ENCODE results near the gene MIDN.

MIDN gene

DNA sequence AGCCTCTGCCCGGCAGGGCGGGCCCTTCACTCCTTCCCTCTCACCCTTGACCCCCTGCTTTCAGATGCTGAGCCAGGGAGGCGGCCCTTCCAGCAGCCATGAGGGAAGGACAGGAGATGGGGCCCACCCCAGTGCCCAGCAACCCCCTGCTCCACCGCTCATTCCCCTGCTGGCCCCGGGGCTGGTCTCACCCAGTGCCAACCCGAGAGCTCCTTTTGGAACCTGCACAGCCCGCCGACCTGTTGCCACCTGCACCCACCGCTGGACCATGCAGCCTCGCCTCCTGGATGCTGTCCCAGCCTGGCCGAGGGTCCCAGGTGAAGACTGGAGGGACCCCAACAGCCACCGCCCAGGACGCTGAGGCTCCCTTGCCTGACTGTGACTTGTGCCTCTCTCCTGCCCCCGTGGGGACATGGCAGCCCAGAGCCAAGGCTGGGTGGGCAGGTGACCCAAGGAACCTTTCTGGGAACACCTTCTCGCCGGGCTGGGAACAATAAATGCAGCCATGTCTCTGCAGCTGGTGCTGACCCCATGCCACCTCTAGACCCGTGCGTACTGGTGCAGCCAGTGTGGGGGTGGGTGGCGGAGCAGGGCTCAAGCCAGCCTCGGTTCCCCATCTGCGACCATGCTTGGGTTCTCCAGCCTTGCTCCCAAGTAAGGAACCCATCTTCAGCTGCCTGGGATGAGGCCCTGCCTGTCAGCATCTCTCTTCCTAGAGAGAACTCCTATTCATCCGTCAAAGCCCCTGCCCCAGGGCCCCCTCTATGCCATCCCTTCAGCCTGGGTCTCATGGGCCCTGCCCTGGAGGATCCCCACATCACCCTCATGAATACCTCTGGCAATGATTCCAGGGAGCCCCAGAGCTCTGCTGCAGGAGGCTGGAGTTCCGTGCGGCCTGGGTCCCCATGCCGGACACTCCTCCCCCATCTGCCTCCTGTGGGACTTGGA lies 30.6 kb downstream of the MIDN start:
- no peak for DNase-seq
- H2BK120ac ChIP-seq (ENCODE audit: insufficient read depth, low read length, poor library complexity): no peak overlapping the region
- H3K27ac ChIP-seq (ENCODE audit: low read depth, low read length): no peak overlapping the region
- no CpG with 5 or more reads among the region's 25 CpGs for WGBS (ENCODE audit: extremely low coverage, insufficient coverage, insufficient read length)
- H4K12ac ChIP-seq (ENCODE audit: low read depth, low read length): no peak overlapping the region
- peaks cover 12% of the 10 kb centered on the region for H3K79me1 ChIP-seq (ENCODE audit: low read length)
- H4K8ac ChIP-seq (ENCODE audit: low read depth, low read length): no peak overlapping the region
- H3K4ac ChIP-seq (ENCODE audit: low read depth, low read length): no peak overlapping the region
- no peaks in the 10 kb centered on the region for H3K9me3 ChIP-seq (ENCODE audit: insufficient read depth, low read depth, low read length)
- H3K9ac ChIP-seq (ENCODE audit: low read length): no peak overlapping the region
- no peak overlapping the region for H3K23ac ChIP-seq (ENCODE audit: low read length)
- H3K4me3 ChIP-seq (ENCODE audit: low read depth, low read length): peak overlapping the region; percentile 18
- no peak overlapping the region for H2AK5ac ChIP-seq (ENCODE audit: low read length)
- H2BK5ac ChIP-seq (ENCODE audit: low read depth, low read length, poor library complexity): no peak overlapping the region
- no peaks in the 10 kb centered on the region for H3K27me3 ChIP-seq (ENCODE audit: insufficient read depth, low read length)
- no peak overlapping the region for H3K18ac ChIP-seq (ENCODE audit: low read length)
- H4K91ac ChIP-seq (ENCODE audit: low read depth, low read length): no peak overlapping the region
- no peak overlapping the region for H3K14ac ChIP-seq (ENCODE audit: low read length)
- no peak overlapping the region for H2BK12ac ChIP-seq (ENCODE audit: low read length)
- peaks cover 21% of the 10 kb centered on the region in 2 experiments for H3K36me3 ChIP-seq (ENCODE audit: control insufficient read depth in 1 of 2, insufficient read depth in 2 of 2, low read length in 2 of 2)
- peaks cover 10% of the 10 kb centered on the region for H3K79me2 ChIP-seq (ENCODE audit: control insufficient read depth, insufficient read depth, low read length, poor library complexity)
- H2AFZ ChIP-seq (ENCODE audit: insufficient read depth, low read length, poor library complexity): no peak overlapping the region
- H3K4me2 ChIP-seq (ENCODE audit: low read length): no peak overlapping the region
- H3K4me1 ChIP-seq (ENCODE audit: control insufficient read depth in 1 of 2, insufficient read depth in 2 of 2, low read length in 2 of 2): peaks cover 17% of the 10 kb centered on the region in 2 experiments

DNA sequence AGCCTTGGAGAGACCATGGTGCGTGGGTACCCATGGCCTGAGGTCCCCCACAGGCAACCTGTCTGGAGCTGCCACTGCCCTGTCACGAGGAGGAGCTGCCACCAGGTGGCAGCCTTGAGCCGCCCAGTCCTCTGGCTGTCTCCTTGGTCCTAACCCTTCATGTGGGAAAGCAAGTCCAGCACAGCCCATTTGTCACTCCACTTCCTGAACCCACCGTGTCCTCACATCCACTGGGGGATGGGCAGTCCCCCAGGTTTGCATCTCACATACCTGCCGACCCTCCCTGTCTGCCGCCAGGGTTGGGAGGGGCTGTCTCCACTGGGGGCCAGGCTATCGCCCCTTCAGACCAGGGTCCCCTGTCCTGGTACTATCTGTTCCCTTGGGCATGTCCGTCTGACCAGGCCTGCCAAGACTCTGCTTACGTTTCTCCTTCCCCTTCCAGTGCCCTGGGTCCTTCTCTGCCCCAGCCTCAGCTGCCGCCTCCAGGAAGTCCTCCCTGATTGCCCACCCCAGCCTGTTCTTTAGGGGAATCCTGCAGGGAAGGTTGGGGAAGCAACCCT lies 31.5 kb downstream of the MIDN start:
- Histone ChIP-seq H4K8ac (ENCODE audit: low read depth, low read length) (no peak overlapping the region), H3K14ac (ENCODE audit: low read length) (no peak overlapping the region), H3K27me3 (ENCODE audit: insufficient read depth, low read length) (no peaks in the 10 kb centered on the region), H2BK120ac (ENCODE audit: insufficient read depth, low read length, poor library complexity) (no peak overlapping the region), H4K91ac (ENCODE audit: low read depth, low read length) (no peak overlapping the region), H3K79me2 (ENCODE audit: control insufficient read depth, insufficient read depth, low read length, poor library complexity) (peaks cover 9% of the 10 kb centered on the region), H3K23ac (ENCODE audit: low read length) (no peak overlapping the region), H3K4me1 (ENCODE audit: control insufficient read depth in 1 of 2, insufficient read depth in 2 of 2, low read length in 2 of 2) (peaks cover 8 to 12% of the 10 kb centered on the region in 2 experiments), H3K9me3 (ENCODE audit: insufficient read depth, low read depth, low read length) (no peaks in the 10 kb centered on the region), H3K79me1 (ENCODE audit: low read length) (peaks cover 11% of the 10 kb centered on the region), H2BK5ac (ENCODE audit: low read depth, low read length, poor library complexity) (no peak overlapping the region), H3K4me3 (ENCODE audit: low read depth, low read length) (no peak overlapping the region), H4K12ac (ENCODE audit: low read depth, low read length) (no peak overlapping the region), H3K4ac (ENCODE audit: low read depth, low read length) (no peak overlapping the region), H2AFZ (ENCODE audit: insufficient read depth, low read length, poor library complexity) (no peak overlapping the region), H3K4me2 (ENCODE audit: low read length) (no peak overlapping the region), H2BK12ac (ENCODE audit: low read length) (no peak overlapping the region), H3K36me3 (ENCODE audit: control insufficient read depth in 1 of 2, insufficient read depth in 2 of 2, low read length in 2 of 2) (peaks cover 12% of the 10 kb centered on the region in 2 experiments), H3K18ac (ENCODE audit: low read length) (no peak overlapping the region), H3K9ac (ENCODE audit: low read length) (no peak overlapping the region), H2AK5ac (ENCODE audit: low read length) (no peak overlapping the region), H3K27ac (ENCODE audit: low read depth, low read length) (no peak overlapping the region)
- no CpG with 5 or more reads among the region's 10 CpGs for WGBS (ENCODE audit: extremely low coverage, insufficient coverage, insufficient read length)
- DNase-seq: peak; percentile 76 to 91

DNA sequence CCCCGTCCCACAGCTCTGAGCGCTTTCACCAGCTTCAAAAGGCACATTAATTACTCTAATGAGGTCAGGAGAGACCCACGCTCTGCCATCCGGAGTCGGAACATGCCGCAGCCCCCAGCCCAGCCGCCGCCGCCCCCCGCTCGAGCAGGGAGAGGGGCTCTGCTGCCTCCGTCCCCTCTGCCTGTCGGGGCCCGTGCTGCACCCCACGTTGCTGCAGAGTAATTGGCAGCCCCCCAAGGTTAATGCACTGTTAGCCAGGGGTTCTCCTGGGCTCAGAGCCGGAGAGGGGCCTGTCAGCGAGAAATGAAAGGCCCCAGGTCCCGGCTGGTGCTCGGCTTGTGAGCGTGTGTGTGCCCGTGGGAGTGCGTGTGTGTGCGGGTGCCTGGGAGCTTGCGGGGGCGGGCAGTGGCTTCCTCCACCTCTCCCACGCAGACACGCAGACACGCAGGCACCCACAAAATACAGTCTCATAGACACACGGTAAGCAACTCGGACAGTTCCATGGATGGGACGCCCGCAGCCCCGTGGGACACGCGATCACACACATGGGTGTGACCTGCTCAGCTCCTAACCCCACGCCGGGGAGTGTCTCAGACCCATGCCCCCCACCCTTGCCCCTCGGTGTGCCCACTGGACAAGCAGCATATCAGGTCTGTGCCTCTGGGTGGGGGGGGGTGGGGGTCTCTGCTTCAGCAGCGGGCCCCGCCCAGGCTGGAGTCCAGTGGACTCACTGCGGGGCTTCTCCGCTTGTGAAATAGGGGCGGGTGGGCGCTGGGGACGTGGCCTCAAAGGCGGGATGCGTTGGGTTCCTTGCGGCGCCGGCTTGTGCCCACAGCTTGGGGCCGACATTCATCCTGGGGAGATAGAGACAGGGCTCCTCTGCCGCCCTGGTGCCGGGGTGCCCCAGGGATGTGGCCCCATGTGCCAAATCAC lies 32.5 kb downstream of the MIDN start:
- no peak overlapping the region for H3K4me3 ChIP-seq (ENCODE audit: low read depth, low read length)
- H2BK12ac ChIP-seq (ENCODE audit: low read length): no peak overlapping the region
- H3K27me3 ChIP-seq (ENCODE audit: insufficient read depth, low read length): peaks cover under 1% of the 10 kb centered on the region
- H3K27ac ChIP-seq (ENCODE audit: low read depth, low read length): no peak overlapping the region
- no peak overlapping the region for H3K14ac ChIP-seq (ENCODE audit: low read length)
- H3K4ac ChIP-seq (ENCODE audit: low read depth, low read length): no peak overlapping the region
- no peak for DNase-seq
- no peak overlapping the region for H4K12ac ChIP-seq (ENCODE audit: low read depth, low read length)
- H2AFZ ChIP-seq (ENCODE audit: insufficient read depth, low read length, poor library complexity): no peak overlapping the region
- H3K4me2 ChIP-seq (ENCODE audit: low read length): no peak overlapping the region
- H3K79me2 ChIP-seq (ENCODE audit: control insufficient read depth, insufficient read depth, low read length, poor library complexity): peaks cover 3% of the 10 kb centered on the region
- H3K9ac ChIP-seq (ENCODE audit: low read length): no peak overlapping the region
- H2BK120ac ChIP-seq (ENCODE audit: insufficient read depth, low read length, poor library complexity): no peak overlapping the region
- peaks cover 10% of the 10 kb centered on the region in 2 experiments for H3K36me3 ChIP-seq (ENCODE audit: control insufficient read depth in 1 of 2, insufficient read depth in 2 of 2, low read length in 2 of 2)
- no CpG with 5 or more reads among the region's 53 CpGs for WGBS (ENCODE audit: extremely low coverage, insufficient coverage, insufficient read length)
- H3K23ac ChIP-seq (ENCODE audit: low read length): no peak overlapping the region
- H4K91ac ChIP-seq (ENCODE audit: low read depth, low read length): no peak overlapping the region
- H2BK5ac ChIP-seq (ENCODE audit: low read depth, low read length, poor library complexity): no peak overlapping the region
- H3K79me1 ChIP-seq (ENCODE audit: low read length): peaks cover 4% of the 10 kb centered on the region
- H2AK5ac ChIP-seq (ENCODE audit: low read length): no peak overlapping the region
- no peak overlapping the region for H4K8ac ChIP-seq (ENCODE audit: low read depth, low read length)
- no peaks in the 10 kb centered on the region for H3K9me3 ChIP-seq (ENCODE audit: insufficient read depth, low read depth, low read length)
- no peak overlapping the region for H3K18ac ChIP-seq (ENCODE audit: low read length)
- peaks cover 7 to 10% of the 10 kb centered on the region in 2 experiments for H3K4me1 ChIP-seq (ENCODE audit: control insufficient read depth in 1 of 2, insufficient read depth in 2 of 2, low read length in 2 of 2)

DNA sequence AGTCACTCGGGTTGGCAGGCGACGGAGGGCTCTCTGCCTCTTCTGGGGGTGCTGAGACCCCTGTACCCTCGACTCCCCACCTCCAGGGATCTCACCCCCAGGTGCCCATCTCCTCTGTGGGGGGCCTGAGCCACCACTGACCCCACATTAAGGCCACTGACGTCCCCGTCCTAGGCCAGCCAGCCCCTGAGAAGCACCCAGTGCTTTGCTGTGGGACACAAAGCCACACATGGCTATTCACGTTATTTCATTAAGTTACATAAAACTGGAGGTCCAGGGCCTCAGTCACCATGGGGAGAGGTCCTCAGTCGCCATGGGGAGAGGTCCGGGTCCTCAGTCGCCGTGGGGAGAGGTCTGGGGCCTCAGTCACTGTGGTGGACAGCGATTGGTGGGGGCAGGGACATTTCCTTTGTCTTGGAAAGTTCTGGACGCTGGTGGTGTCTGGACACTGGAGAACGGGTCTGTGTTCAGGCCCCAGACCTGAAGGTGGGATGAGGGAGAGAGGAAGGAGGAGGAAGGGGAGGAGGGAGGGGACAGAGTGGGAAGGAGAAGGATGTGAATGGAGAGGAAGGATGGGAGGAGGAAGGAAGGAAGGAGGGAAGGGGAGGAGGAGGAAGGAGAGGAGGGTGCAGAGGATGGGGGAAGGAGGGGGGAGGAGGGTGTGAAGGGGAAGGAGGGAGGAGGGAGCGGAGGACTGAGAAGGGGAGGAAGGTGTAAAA lies 33.3 kb downstream of the MIDN start:
- no peak overlapping the region for H4K8ac ChIP-seq (ENCODE audit: low read depth, low read length)
- peaks cover 10% of the 10 kb centered on the region in 2 experiments for H3K36me3 ChIP-seq (ENCODE audit: control insufficient read depth in 1 of 2, insufficient read depth in 2 of 2, low read length in 2 of 2)
- no peak overlapping the region for H2BK120ac ChIP-seq (ENCODE audit: insufficient read depth, low read length, poor library complexity)
- H3K4me2 ChIP-seq (ENCODE audit: low read length): no peak overlapping the region
- H3K9me3 ChIP-seq (ENCODE audit: insufficient read depth, low read depth, low read length): no peaks in the 10 kb centered on the region
- no peak overlapping the region for H2BK12ac ChIP-seq (ENCODE audit: low read length)
- no peak overlapping the region for H3K14ac ChIP-seq (ENCODE audit: low read length)
- no peak overlapping the region for H3K4ac ChIP-seq (ENCODE audit: low read depth, low read length)
- WGBS (ENCODE audit: extremely low coverage, insufficient coverage, insufficient read length): 100% methylated on average over 1 of the region's 15 CpGs
- H2AK5ac ChIP-seq (ENCODE audit: low read length): no peak overlapping the region
- H3K4me3 ChIP-seq (ENCODE audit: low read depth, low read length): no peak overlapping the region
- no peak overlapping the region for H4K91ac ChIP-seq (ENCODE audit: low read depth, low read length)
- no peak overlapping the region for H3K27ac ChIP-seq (ENCODE audit: low read depth, low read length)
- H3K18ac ChIP-seq (ENCODE audit: low read length): no peak overlapping the region
- no peak overlapping the region for H2AFZ ChIP-seq (ENCODE audit: insufficient read depth, low read length, poor library complexity)
- H4K12ac ChIP-seq (ENCODE audit: low read depth, low read length): no peak overlapping the region
- H3K79me1 ChIP-seq (ENCODE audit: low read length): no peaks in the 10 kb centered on the region
- no peaks in the 10 kb centered on the region for H3K79me2 ChIP-seq (ENCODE audit: control insufficient read depth, insufficient read depth, low read length, poor library complexity)
- peaks cover under 1 to 8% of the 10 kb centered on the region in 2 experiments for H3K4me1 ChIP-seq (ENCODE audit: control insufficient read depth in 1 of 2, insufficient read depth in 2 of 2, low read length in 2 of 2)
- no peak for DNase-seq
- no peak overlapping the region for H2BK5ac ChIP-seq (ENCODE audit: low read depth, low read length, poor library complexity)
- no peak overlapping the region for H3K9ac ChIP-seq (ENCODE audit: low read length)
- H3K23ac ChIP-seq (ENCODE audit: low read length): no peak overlapping the region
- H3K27me3 ChIP-seq (ENCODE audit: insufficient read depth, low read length): peaks cover 7% of the 10 kb centered on the region

Measured in trophoblast cell (in vitro differentiated cells and primary cell).